GM10266 (cell line): ENCODE results near the gene SMPD4.
"Not testable (repeated sequence)": the region's sequence is repeated elsewhere in the genome, so short reads cannot be mapped to it uniquely, and the experiment has no call there.

Experiments used
- DNase-seq: peaks from one replicate; pipeline ENCODE4 v3.0.0; 2012; ENCODE audit errors: extremely low spot score
- TF ChIP-seq, protein P1 (sequence below): IDR thresholded peaks from 2 replicates; pipeline ENCODE4 v1.5.1; 2012; ENCODE audit warnings: mild to moderate bottlenecking, low read depth; ENCODE audit not compliant: control insufficient read depth, insufficient read depth; ENCODE audit errors: missing control alignments

SMPD4 gene

GRCh38 chr2:130181325-130181879 is at the start of gene SMPD4:
TSS of gene SMPD4 (minus strand) at chr2:130181602. CDS start at chr2:130176592, 5,010 bp downstream.
- DNase-seq, result peak; percentile 90
- TF ChIP-seq, protein P1, sequence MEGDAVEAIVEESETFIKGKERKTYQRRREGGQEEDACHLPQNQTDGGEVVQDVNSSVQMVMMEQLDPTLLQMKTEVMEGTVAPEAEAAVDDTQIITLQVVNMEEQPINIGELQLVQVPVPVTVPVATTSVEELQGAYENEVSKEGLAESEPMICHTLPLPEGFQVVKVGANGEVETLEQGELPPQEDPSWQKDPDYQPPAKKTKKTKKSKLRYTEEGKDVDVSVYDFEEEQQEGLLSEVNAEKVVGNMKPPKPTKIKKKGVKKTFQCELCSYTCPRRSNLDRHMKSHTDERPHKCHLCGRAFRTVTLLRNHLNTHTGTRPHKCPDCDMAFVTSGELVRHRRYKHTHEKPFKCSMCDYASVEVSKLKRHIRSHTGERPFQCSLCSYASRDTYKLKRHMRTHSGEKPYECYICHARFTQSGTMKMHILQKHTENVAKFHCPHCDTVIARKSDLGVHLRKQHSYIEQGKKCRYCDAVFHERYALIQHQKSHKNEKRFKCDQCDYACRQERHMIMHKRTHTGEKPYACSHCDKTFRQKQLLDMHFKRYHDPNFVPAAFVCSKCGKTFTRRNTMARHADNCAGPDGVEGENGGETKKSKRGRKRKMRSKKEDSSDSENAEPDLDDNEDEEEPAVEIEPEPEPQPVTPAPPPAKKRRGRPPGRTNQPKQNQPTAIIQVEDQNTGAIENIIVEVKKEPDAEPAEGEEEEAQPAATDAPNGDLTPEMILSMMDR, result no peak

- not testable (repeated sequence) for DNase-seq
Measured at GRCh38 chr2:130230907-130231306, 49.5 kb upstream of the SMPD4 start.

DNA sequence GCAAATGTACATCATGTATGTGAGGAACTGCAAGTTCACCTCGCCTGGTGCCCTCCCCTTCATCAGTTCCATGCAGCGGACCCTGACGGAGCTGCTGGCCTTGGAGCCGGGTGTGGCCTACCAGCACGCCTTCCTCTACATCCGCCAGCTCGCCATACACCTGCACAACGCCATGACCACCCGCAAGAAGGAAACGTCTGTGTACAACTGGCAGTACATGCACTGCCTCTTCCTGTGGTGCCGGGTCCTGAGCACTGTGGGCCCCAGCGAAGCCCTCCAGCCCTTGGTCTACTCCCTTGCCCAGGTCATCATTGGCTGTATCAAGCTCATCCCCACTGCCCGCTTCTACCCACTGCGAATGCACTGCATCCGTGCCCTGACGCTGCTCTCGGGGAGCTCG is 49.0 kb upstream of the SMPD4 start:
- not testable (repeated sequence) for DNase-seq

DNA sequence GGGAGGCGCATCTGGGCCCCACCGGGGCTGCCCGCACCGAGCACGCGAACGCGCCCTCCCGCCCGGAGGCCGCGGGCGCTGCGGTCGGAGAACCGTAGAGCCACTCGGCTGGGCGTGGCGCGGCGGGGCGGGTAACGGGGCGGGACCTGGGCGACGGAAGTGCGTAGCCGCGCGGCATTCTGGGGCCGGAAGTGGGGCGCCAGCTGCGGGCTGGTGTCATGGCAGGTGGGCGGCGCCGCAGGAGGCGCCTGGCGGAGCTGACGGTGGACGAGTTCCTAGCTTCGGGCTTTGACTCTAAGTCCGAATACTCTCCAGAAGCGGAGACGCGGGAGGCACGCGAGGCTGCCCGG is 47.7 kb upstream of the SMPD4 start:
- DNase-seq, result not testable (repeated sequence)

GRCh38 chr2:130228467-130229160 is 47.2 kb upstream of the SMPD4 start:
- DNase-seq, result not testable (repeated sequence)

- DNase-seq, result not testable (repeated sequence)
Measured at GRCh38 chr2:130228005-130228404, 46.6 kb upstream of the SMPD4 start.

GRCh38 chr2:130222523-130222922 is 41.1 kb upstream of the SMPD4 start:
- not testable (repeated sequence) for DNase-seq

DNA sequence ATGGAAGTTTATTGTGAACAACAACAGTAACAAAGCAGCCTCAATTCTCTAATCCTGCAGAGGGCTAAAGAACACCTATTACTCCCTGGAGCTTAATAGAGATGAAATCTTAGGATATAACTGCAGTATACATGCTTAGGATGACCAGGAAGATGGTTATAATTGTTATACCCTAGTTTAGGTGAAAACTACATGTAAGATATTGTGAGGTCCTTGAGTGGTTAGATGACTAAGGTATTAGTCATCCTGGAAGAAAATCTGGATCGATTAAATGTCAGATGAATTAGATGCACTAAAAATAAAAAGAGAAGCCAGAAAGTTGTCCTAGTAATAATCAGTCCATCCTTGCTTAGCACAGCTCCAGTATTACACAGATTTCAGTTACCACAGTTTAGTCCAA is 39.1 kb upstream of the SMPD4 start:
- DNase-seq, result not testable (repeated sequence)

DNA sequence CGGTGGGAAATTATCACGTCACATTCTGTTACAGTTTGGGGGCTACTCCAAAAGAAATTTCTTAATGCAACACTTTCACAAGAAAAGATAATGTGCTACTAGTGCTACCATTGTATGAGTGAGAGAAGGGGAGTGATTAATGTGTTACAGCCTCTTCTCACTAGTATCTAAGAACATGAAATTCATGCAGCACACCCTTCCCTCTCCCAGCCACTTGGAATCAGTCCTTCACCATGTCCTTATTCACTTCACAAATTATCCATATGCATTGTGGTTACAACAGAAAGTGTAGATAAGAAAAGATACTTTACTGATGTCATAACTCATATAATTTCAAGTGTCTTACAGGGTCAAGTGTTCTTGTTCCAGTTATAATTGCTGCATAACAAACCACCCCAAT is 37.7 kb upstream of the SMPD4 start:
- DNase-seq, result not testable (repeated sequence)

DNA sequence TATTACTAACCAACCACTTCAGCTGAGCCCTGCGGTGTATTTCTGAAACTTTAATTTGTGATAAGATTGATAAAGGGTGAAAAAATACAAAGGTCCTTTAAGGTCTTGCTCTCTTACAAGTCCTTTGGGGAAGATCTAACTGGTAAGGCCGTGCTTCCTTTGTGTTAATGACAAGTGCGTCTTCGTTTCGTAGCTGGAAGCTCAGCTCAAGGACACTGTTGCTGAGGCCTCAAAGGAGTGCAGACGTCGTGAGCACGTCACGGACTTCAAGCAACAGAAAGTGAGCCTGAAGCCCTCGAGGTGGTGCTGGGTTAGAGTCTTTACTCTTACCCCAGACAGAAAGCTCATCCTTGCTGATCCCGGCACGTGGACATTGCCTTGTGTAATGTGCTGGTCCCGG is 25.6 kb upstream of the SMPD4 start:
- DNase-seq, result not testable (repeated sequence)

DNA sequence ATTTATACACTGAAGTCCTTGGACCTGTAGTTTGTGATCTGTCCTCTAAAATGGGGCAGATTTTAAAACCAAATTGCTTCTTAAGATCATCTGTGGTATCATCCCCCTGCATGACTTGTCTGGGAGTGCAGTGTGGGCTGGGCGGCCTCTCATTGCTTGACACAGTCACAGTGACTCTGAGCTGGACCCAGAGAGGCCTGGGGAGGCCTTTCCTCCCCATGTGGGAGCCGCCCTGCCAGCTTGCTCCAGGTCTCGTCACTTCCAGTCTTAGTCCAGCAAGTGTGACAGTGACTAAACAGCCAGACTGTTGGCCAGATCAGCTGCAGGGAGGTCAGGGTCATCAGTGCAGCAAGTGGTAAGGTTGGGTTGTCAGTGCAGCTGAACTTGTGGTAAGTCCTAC is 21.7 kb upstream of the SMPD4 start:
- DNase-seq, result not testable (repeated sequence)

GRCh38 chr2:130202518-130202917 is 21.1 kb upstream of the SMPD4 start:
- not testable (repeated sequence) for DNase-seq

DNA sequence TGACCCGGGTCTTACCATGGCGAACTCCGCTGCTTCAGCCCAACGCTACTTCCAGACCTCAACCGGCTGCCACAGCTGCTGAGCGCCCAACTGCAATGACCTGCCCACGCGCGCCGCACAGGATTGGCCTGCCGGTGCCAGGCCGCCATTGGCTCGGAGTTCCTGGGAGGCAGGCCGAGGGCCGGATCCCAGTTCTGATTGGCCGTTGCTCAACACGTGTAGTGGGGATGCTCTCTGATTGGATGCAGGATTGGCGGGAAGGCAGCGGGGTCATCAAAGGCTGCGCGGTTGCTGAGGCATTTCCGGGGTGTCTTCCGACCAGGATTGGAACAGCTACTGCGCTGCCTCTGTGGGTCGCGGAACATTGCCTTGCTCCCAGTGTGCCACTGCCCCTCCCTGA is 16.9 kb upstream of the SMPD4 start, which contains the start of gene TUBA3E:
TUBA3E (minus strand) TSS at position 97 of the 400 bp plus-strand sequence; CDS start at position 18, 79 bp downstream.
- TF ChIP-seq, protein P1, result no peak
- DNase-seq, result no peak

DNA sequence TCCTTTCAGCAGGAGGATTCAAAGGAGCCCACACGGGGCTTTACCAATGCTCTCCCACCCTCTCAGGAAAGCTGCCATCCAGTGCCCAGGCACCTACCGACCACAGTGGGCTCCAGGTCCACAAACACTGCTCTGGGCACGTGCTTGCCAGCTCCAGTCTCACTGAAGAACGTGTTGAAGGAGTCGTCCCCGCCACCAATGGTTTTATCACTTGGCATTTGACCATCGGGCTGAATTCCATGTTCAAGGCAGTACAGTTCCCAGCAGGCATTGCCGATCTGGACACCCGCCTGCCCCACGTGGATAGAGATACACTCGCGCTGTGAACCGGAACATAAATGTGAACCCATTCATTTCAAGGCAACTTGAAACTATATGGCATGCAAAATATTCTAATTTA is 14.7 kb upstream of the SMPD4 start:
- not testable (repeated sequence) for DNase-seq

DNA sequence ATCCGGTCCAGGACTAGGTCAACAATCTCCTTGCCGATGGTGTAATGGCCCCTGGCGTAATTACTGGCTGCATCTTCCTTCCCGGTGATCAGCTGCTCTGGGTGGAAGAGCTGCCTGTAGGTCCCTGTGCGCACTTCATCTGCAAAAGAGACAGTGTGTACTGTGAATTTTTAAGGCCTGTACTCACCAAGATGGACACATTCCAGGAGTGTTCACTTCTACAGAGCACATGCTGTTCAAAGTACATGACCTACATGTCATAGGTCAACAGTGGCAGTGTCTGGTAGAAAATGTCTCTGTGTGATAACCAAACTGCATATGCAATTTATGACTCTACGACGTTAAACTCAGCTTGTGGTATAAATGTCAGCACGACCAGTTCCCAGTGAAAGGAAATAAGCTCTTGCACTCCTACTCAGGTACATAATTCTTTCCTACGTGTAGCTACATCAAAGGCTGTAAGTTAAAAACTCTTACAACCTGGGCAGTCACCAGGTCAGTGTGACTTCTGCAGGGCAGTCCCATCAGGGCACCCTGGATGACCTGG is 13.8 kb upstream of the SMPD4 start:
- DNase-seq, result not testable (repeated sequence)

DNA sequence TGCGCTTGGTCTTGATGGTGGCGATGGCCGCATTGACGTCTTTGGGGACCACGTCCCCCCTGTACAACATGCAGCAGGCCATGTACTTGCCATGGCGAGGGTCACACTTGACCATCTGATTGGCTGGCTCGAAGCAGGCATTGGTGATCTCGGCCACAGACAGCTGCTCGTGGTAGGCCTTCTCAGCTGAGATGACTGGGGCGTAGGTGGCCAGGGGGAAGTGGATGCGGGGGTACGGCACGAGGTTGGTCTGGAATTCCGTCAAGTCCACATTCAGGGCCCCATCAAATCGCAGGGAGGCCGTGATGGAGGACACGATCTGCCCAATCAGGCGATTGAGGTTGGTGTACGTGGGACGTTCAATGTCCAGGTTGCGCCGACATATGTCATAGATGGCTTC is 12.4 kb upstream of the SMPD4 start:
- DNase-seq, result not testable (repeated sequence)

- DNase-seq, result not testable (repeated sequence)
Measured at GRCh38 chr2:130192451-130192850, 11.0 kb upstream of the SMPD4 start.

GRCh38 chr2:130191319-130191718 is 9.9 kb upstream of the SMPD4 start:
- DNase-seq, result not testable (repeated sequence)
